ENCODE results near the gene VEGFC. TPM values are rescaled to one million over a fixed set of nuclear protein-coding genes. Genes with fewer than 3 reads are reported as not detected.

Gene VEGFC
- total and polyA plus RNA-seq, 10 of the 15 experiments (the other 5 are each of a cell fraction or from before 2014, with no cell fraction given): 0.03 to 0.04 TPM; not detected in 8

- WGBS (ENCODE audit: insufficient coverage, insufficient replicate concordance, low lambda C conversion rate, missing lambda C conversion rate): 5% methylated on average over 4 of the region's 4 CpGs
- Histone ChIP-seq H3K79me2 (ENCODE audit: control insufficient read depth, insufficient read depth, low read length) (no peaks in the 10 kb centered on the region), H3K9me3 (replicated peaks; ENCODE audit: control insufficient read depth, insufficient read depth, low read length) (no peaks in the 10 kb centered on the region), H3K36me3 (ENCODE audit: control insufficient read depth in 2 of 2, insufficient read depth in 2 of 2, low read length in 1 of 2) (no peaks in the 10 kb centered on the region), H2AFZ (ENCODE audit: control insufficient read depth, low read depth, low read length) (no peak overlapping the region), H3K4me3 (no peak overlapping the region), H3K4me1 (ENCODE audit: control insufficient read depth, insufficient read depth, low read length) (no peaks in the 10 kb centered on the region), H4K20me1 (ENCODE audit: control insufficient read depth, insufficient read depth) (no peaks in the 10 kb centered on the region), H3K9ac (ENCODE audit: control insufficient read depth, insufficient read depth, low read length) (no peak overlapping the region), H3K27ac (ENCODE audit: control insufficient read depth, insufficient read depth) (no peak overlapping the region), H3K4me2 (ENCODE audit: control insufficient read depth, insufficient read depth) (no peak overlapping the region), H3K27me3 (replicated peaks in 1 of 2; ENCODE audit: control insufficient read depth in 2 of 2, insufficient read depth in 2 of 2, low read length in 1 of 2) (no peaks in the 10 kb centered on the region)
- ChIA-PET POLR2A (no interaction called here), SMC1A (ENCODE audit: uncharacterized antibody, unreplicated experiment) (no interaction called here), RAD21 (ENCODE audit: unreplicated experiment) (no interaction called here), CTCF (no interaction called here)
- DNase-seq (ENCODE audit: low read depth, low spot score) (no peak), ATAC-seq (no peak), FAIRE-seq (no peak)
- intact Hi-C loops (cut with micrococcal nuclease; ENCODE audit: unreplicated experiment) (no loop called here), in situ Hi-C loops (cut with MboI) (no loop called here)
- no TSS peak for BruUV-seq (replicated peaks)
- TF ChIP-seq, protein P1, sequence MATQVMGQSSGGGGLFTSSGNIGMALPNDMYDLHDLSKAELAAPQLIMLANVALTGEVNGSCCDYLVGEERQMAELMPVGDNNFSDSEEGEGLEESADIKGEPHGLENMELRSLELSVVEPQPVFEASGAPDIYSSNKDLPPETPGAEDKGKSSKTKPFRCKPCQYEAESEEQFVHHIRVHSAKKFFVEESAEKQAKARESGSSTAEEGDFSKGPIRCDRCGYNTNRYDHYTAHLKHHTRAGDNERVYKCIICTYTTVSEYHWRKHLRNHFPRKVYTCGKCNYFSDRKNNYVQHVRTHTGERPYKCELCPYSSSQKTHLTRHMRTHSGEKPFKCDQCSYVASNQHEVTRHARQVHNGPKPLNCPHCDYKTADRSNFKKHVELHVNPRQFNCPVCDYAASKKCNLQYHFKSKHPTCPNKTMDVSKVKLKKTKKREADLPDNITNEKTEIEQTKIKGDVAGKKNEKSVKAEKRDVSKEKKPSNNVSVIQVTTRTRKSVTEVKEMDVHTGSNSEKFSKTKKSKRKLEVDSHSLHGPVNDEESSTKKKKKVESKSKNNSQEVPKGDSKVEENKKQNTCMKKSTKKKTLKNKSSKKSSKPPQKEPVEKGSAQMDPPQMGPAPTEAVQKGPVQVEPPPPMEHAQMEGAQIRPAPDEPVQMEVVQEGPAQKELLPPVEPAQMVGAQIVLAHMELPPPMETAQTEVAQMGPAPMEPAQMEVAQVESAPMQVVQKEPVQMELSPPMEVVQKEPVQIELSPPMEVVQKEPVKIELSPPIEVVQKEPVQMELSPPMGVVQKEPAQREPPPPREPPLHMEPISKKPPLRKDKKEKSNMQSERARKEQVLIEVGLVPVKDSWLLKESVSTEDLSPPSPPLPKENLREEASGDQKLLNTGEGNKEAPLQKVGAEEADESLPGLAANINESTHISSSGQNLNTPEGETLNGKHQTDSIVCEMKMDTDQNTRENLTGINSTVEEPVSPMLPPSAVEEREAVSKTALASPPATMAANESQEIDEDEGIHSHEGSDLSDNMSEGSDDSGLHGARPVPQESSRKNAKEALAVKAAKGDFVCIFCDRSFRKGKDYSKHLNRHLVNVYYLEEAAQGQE (IDR thresholded peaks at IDR 0.05; ENCODE audit: low read depth, low read length): no peak
- TF ChIP-seq IRF4 (IDR thresholded peaks at IDR 0.05; ENCODE audit: low read depth, low read length) (no peak), STAT3 (IDR thresholded peaks at IDR 0.05; ENCODE audit: low read depth, low read length) (no peak), JUNB (IDR thresholded peaks at IDR 0.05) (no peak), EP300 (IDR thresholded peaks at IDR 0.05; ENCODE audit: borderline replicate concordance in 1 of 2, control insufficient read depth in 1 of 2, low read depth in 2 of 2, low read length in 2 of 2) (no peak), GATAD2B (conservative IDR thresholded peaks at IDR 0.05; ENCODE audit: low read depth) (no peak), BCLAF1 (IDR thresholded peaks at IDR 0.05) (no peak), HCFC1 (IDR thresholded peaks at IDR 0.05; ENCODE audit: low read length) (no peak), CEBPB (IDR thresholded peaks at IDR 0.05; ENCODE audit: borderline replicate concordance in 1 of 2, low read depth in 2 of 2, low read length in 2 of 2) (no peak)
- TF ChIP-seq, protein P2, sequence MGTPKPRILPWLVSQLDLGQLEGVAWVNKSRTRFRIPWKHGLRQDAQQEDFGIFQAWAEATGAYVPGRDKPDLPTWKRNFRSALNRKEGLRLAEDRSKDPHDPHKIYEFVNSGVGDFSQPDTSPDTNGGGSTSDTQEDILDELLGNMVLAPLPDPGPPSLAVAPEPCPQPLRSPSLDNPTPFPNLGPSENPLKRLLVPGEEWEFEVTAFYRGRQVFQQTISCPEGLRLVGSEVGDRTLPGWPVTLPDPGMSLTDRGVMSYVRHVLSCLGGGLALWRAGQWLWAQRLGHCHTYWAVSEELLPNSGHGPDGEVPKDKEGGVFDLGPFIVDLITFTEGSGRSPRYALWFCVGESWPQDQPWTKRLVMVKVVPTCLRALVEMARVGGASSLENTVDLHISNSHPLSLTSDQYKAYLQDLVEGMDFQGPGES (IDR thresholded peaks at IDR 0.05): no peak
- TF ChIP-seq, protein P3, sequence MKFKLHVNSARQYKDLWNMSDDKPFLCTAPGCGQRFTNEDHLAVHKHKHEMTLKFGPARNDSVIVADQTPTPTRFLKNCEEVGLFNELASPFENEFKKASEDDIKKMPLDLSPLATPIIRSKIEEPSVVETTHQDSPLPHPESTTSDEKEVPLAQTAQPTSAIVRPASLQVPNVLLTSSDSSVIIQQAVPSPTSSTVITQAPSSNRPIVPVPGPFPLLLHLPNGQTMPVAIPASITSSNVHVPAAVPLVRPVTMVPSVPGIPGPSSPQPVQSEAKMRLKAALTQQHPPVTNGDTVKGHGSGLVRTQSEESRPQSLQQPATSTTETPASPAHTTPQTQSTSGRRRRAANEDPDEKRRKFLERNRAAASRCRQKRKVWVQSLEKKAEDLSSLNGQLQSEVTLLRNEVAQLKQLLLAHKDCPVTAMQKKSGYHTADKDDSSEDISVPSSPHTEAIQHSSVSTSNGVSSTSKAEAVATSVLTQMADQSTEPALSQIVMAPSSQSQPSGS (IDR thresholded peaks at IDR 0.05; ENCODE audit: low read length): no peak
- TF ChIP-seq, protein P4, sequence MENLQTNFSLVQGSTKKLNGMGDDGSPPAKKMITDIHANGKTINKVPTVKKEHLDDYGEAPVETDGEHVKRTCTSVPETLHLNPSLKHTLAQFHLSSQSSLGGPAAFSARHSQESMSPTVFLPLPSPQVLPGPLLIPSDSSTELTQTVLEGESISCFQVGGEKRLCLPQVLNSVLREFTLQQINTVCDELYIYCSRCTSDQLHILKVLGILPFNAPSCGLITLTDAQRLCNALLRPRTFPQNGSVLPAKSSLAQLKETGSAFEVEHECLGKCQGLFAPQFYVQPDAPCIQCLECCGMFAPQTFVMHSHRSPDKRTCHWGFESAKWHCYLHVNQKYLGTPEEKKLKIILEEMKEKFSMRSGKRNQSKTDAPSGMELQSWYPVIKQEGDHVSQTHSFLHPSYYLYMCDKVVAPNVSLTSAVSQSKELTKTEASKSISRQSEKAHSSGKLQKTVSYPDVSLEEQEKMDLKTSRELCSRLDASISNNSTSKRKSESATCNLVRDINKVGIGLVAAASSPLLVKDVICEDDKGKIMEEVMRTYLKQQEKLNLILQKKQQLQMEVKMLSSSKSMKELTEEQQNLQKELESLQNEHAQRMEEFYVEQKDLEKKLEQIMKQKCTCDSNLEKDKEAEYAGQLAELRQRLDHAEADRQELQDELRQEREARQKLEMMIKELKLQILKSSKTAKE (IDR thresholded peaks at IDR 0.05; ENCODE audit: low read depth, poor library complexity, severe bottlenecking): no peak
Observed at GRCh38 chr4:176840166-176840565, 47.4 kb upstream of the VEGFC start.
